Mucosa of descending colon (tissue), 3 donors: ENCODE data around the gene SCFD2. TPM values are rescaled to one million over a fixed set of nuclear protein-coding genes. Genes with fewer than 3 reads are reported as not detected.

Experiments
- ATAC-seq: fragments of 200-7000 bp; cut with Tn5 transposase; one replicate; pipeline ENCODE4 v1.9.1; 2020; ENCODE audit warnings: mild to moderate bottlenecking, moderate library complexity
- DNase-seq, 3 donors: peaks; one replicate each; pipeline ENCODE4 v3.0.0-alpha.2; 2020
- H3K36me3 ChIP-seq: fragments of 200-600 bp; one replicate; pipeline ENCODE4 v1.8.0; 2021; ENCODE audit warnings: low read depth, mild to moderate bottlenecking
- H3K4me1 ChIP-seq: fragments of 200-600 bp; one replicate; pipeline ENCODE4 v1.8.0; 2021; ENCODE audit warnings: low read depth, mild to moderate bottlenecking
- H3K4me3 ChIP-seq: fragments of 200-600 bp; one replicate; pipeline ENCODE4 v1.8.0; 2021; ENCODE audit warnings: mild to moderate bottlenecking
- H3K9me3 ChIP-seq: fragments of 200-600 bp; one replicate; pipeline ENCODE4 v1.8.0; 2021; ENCODE audit warnings: mild to moderate bottlenecking
- CTCF ChIP-seq: fragments of 200-600 bp; IDR thresholded peaks from one replicate; pipeline ENCODE4 v1.8.0; 2022; ENCODE audit warnings: antibody characterized with exemption, mild to moderate bottlenecking
- intact Hi-C, 2 donors: fragments of 100-400 bp; cut with DNase I in 1 of 2; cut with micrococcal nuclease in 1 of 2; formaldehyde crosslinking; loops; one replicate each; pipeline versions ENCODE4 v1.11.0 to v1.11.1; 2022; cut with DNase I, micrococcal nuclease
- total RNA-seq, 3 donors: library from RNA; stranded (reverse); fragmentation: NEBNext Ultra II Directional in 2 of 3; extraction: Animal tissue kit (Norgen Biotek cat#: 25700) in 2 of 3; gene quantifications; one replicate each; pipeline versions ENCODE4 v1.2.1 to v1.2.4, GENCODE V29; 2021 to 2023
- donor health status: DM: no; HTN: no; CAD: no; lungs with moderate emphysema.
- donor health status: DM: no; HTN: no; CAD: no.
- donor health status: DM: no; HTN: yes; CAD: no.

Gene SCFD2
- total RNA-seq, 3 donors from 2014 or later, result 11.7 to 17.2 (median 16.0) TPM

DNA sequence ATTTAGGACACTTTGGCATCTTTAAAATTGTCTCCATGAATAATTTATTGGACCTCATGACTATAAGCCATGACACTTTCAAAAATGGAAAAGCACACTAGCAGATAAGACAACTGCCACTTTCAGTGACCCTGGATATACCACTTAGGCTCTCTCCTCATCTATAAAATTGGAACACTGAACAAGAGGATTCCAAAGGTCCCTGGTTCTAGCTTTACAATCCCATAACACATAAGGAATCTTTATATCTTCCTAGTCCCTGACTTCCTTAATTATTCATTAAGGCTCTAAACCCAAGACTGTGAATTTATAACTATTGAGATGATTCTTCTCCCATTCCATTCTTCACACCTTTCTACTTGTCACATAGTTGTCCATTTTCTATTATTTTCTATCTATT is 190.2 kb downstream of the SCFD2 start:
- DNase-seq (no peak), ATAC-seq (peak; percentile 54)
- no peaks in the 10 kb centered on the region for H3K36me3 ChIP-seq
- no peak for TF ChIP-seq CTCF
- H3K9me3 ChIP-seq, result peaks cover 16% of the 10 kb centered on the region
- no peak overlapping the region for H3K4me3 ChIP-seq
- H3K4me1 ChIP-seq, result no peaks in the 10 kb centered on the region
- intact Hi-C loops, result no loop called here

- H3K9me3 ChIP-seq, result peaks cover 16% of the 10 kb centered on the region
- no peak overlapping the region for H3K4me3 ChIP-seq
- ATAC-seq (no peak), DNase-seq (no peak)
- TF ChIP-seq CTCF, result no peak
- H3K36me3 ChIP-seq, result no peaks in the 10 kb centered on the region
- intact Hi-C loops, result no loop called here
- no peaks in the 10 kb centered on the region for H3K4me1 ChIP-seq
These were observed 191.0 kb downstream of the SCFD2 start for GRCh38 chr4:53174823-53175222.

GRCh38 chr4:53173576-53173975 is 192.3 kb downstream of the SCFD2 start:
- H3K4me3 ChIP-seq, result no peak overlapping the region
- no peak for TF ChIP-seq CTCF
- ATAC-seq, result no peak
- H3K36me3 ChIP-seq, result no peaks in the 10 kb centered on the region
- DNase-seq, result no peak
- H3K9me3 ChIP-seq, result peaks cover 13% of the 10 kb centered on the region
- intact Hi-C loops, result no loop called here
- no peaks in the 10 kb centered on the region for H3K4me1 ChIP-seq

- DNase-seq (no peak), ATAC-seq (no peak)
- intact Hi-C loops, result no loop called here
- peaks cover 6% of the 10 kb centered on the region for H3K9me3 ChIP-seq
- no peaks in the 10 kb centered on the region for H3K36me3 ChIP-seq
- no peak overlapping the region for H3K4me3 ChIP-seq
- no peaks in the 10 kb centered on the region for H3K4me1 ChIP-seq
- TF ChIP-seq CTCF, result no peak
These were observed 194.1 kb downstream of the SCFD2 start for GRCh38 chr4:53171797-53172196.

- DNase-seq, result no peak
- intact Hi-C loops, result no loop called here
- Histone ChIP-seq H3K4me3 (no peak overlapping the region), H3K4me1 (no peaks in the 10 kb centered on the region), H3K9me3 (peaks cover 6% of the 10 kb centered on the region), H3K36me3 (no peaks in the 10 kb centered on the region)
- no peak for ATAC-seq
- no peak for TF ChIP-seq CTCF
These were observed 195.9 kb downstream of the SCFD2 start for GRCh38 chr4:53169695-53170617.
